Neural progenitor cell (in vitro differentiated cells): ENCODE results near the gene ZIK1.

Experiments
- EZH2 ChIP-seq: fragments of 200-600 bp; sonication (generic); IDR thresholded peaks from 2 replicates; pipeline ENCODE4 v1.6.1; 2017; ENCODE audit warnings: antibody characterized with exemption, mild to moderate bottlenecking, moderate library complexity
- EZH2phosphoT487 ChIP-seq: fragments of 200-600 bp; sonication (generic); IDR thresholded peaks from 2 replicates; pipeline ENCODE4 v1.6.1; 2017; ENCODE audit warnings: antibody characterized with exemption
- TF ChIP-seq, protein P1 (sequence below): fragments of 200-600 bp; sonication (generic); IDR thresholded peaks from 2 replicates; pipeline ENCODE4 v1.5.1; 2017; ENCODE audit warnings: antibody characterized with exemption, mild to moderate bottlenecking

DNA sequence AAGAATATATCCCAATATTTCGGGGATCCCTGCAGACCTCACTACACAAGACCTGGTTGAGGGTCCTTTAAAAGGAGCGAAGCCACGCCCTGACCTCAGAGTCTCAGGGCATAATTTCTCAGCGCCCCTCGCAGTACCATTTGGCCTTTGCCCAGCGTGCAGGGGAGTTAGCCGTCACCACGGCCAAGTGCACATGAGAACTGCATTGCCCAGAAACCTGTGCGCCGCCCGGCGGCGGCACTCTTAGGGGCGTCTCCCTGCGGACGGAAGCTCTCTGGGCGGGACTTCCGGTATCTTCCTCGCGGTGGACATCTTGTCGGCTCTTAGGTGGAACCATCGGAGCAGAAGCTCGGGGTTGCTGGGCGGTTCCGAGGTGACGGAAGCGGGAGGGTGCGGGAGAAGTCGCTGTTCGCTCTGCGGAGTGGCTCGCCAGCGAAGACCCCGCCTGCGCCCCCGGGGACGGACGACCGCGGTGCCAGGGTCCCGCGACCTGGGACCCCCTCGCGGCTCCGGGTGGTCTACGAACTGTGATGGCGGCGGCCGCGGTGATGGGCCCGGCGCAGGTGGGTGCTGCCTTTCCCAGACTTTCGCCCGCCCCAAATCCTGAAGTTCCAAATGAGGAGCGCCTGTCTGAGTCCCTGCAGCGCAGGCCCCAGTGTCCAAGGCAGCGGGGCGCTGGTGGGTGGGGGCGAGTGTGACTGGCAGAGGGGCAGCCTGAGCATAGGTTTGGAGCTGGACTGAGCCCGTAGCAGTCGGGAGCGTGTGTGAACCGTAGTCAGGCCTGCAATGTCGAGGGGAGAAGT is 30.2 kb downstream of the ZIK1 start, which contains the start of gene ZNF134:
- TF ChIP-seq, protein P1, sequence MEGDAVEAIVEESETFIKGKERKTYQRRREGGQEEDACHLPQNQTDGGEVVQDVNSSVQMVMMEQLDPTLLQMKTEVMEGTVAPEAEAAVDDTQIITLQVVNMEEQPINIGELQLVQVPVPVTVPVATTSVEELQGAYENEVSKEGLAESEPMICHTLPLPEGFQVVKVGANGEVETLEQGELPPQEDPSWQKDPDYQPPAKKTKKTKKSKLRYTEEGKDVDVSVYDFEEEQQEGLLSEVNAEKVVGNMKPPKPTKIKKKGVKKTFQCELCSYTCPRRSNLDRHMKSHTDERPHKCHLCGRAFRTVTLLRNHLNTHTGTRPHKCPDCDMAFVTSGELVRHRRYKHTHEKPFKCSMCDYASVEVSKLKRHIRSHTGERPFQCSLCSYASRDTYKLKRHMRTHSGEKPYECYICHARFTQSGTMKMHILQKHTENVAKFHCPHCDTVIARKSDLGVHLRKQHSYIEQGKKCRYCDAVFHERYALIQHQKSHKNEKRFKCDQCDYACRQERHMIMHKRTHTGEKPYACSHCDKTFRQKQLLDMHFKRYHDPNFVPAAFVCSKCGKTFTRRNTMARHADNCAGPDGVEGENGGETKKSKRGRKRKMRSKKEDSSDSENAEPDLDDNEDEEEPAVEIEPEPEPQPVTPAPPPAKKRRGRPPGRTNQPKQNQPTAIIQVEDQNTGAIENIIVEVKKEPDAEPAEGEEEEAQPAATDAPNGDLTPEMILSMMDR: no peak
- TF ChIP-seq EZH2: no peak
- no peak for TF ChIP-seq EZH2phosphoT487
